ENCODE measurements around the gene REEP5. TPM values are rescaled to one million over a fixed set of nuclear protein-coding genes. Genes with fewer than 3 reads are reported as not detected.

The REEP5 gene
- total and polyA plus RNA-seq, 2 of the 13 experiments (the other 11 are each of a cell fraction or from before 2014, with no cell fraction given) = 49.4 to 239 TPM

DNA sequence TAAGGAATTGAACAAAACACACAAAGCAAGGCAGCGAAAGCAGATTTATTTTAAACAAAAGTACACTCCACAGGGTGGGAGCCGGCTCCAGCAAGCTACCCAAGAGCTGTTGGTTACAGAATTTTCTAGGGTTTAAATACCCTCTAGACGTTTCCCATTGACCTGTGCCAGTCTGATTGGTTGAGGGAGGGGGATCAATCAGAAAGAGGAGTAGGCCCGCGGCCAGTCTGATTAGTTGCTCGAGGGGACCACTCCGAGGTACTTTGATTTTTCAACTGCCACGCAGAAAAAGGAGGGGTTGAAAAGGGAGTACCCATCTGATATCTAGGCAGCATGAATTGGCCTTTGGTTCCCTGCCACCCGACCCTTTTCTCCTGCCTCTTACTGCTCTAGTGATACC is 59.9 kb downstream of the REEP5 start (continued):
- TF ChIP-seq, protein P1, sequence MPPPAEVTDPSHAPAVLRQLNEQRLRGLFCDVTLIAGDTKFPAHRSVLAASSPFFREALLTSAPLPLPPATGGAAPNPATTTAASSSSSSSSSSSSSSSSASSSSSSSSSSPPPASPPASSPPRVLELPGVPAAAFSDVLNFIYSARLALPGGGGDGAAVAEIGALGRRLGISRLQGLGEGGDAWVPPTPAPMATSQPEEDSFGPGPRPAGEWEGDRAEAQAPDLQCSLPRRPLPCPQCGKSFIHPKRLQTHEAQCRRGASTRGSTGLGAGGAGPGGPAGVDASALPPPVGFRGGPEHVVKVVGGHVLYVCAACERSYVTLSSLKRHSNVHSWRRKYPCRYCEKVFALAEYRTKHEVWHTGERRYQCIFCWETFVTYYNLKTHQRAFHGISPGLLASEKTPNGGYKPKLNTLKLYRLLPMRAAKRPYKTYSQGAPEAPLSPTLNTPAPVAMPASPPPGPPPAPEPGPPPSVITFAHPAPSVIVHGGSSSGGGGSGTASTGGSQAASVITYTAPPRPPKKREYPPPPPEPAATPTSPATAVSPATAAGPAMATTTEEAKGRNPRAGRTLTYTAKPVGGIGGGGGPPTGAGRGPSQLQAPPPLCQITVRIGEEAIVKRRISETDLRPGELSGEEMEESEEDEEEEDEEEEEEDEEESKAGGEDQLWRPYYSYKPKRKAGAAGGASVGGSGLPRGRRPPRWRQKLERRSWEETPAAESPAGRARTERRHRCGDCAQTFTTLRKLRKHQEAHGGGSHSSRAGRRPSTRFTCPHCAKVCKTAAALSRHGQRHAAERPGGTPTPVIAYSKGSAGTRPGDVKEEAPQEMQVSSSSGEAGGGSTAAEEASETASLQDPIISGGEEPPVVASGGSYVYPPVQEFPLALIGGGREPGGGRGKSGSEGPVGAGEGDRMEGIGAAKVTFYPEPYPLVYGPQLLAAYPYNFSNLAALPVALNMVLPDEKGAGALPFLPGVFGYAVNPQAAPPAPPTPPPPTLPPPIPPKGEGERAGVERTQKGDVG (CRISPR knock-in tag; IDR thresholded peaks at IDR 0.05; ENCODE audit: borderline replicate concordance) = no peak
- TF ChIP-seq NFYB (CRISPR knock-in tag; IDR thresholded peaks at IDR 0.05) (0 out of 2 replicates have a peak, but pooled peaks have one; percentile 12), ISL2 (CRISPR knock-in tag; IDR thresholded peaks at IDR 0.05) (no peak), POLR2G (IDR thresholded peaks at IDR 0.05; ENCODE audit: low read depth, low read length) (peak; percentile 39; the same call in 1 of the 2 replicates), KDM2A (CRISPR knock-in tag; IDR thresholded peaks at IDR 0.05; ENCODE audit: borderline replicate concordance, low read depth) (no peak), SMARCE1 (IDR thresholded peaks at IDR 0.05; ENCODE audit: borderline replicate concordance) (no peak), RBFOX2 (IDR thresholded peaks at IDR 0.05; ENCODE audit: low read depth, low read length) (no peak), ZNF788 (CRISPR knock-in tag; IDR thresholded peaks at IDR 0.05; ENCODE audit: borderline replicate concordance) (no peak)
- TF ChIP-seq, protein P2, sequence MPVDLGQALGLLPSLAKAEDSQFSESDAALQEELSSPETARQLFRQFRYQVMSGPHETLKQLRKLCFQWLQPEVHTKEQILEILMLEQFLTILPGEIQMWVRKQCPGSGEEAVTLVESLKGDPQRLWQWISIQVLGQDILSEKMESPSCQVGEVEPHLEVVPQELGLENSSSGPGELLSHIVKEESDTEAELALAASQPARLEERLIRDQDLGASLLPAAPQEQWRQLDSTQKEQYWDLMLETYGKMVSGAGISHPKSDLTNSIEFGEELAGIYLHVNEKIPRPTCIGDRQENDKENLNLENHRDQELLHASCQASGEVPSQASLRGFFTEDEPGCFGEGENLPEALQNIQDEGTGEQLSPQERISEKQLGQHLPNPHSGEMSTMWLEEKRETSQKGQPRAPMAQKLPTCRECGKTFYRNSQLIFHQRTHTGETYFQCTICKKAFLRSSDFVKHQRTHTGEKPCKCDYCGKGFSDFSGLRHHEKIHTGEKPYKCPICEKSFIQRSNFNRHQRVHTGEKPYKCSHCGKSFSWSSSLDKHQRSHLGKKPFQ (CRISPR knock-in tag; IDR thresholded peaks at IDR 0.05; ENCODE audit: insufficient replicate concordance) = peak; percentile 2
